HepG2 (cell line): ENCODE results near the gene TUBA4B. TPM values are rescaled to one million over a fixed set of nuclear protein-coding genes. Genes with fewer than 3 reads are reported as not detected.

Experiments used
- ARHGAP35 ChIP-seq: sonication (generic); formaldehyde crosslinking; IDR thresholded peaks from 2 replicates; pipeline ENCODE4 v1.9.0; 2022; ENCODE audit warnings: mild to moderate bottlenecking, inconsistent platforms, moderate library complexity, missing genetic modification reagents, borderline replicate concordance
- DR1 ChIP-seq: sonication (generic); formaldehyde crosslinking; IDR thresholded peaks from 2 replicates; pipeline ENCODE4 v1.8.0; 2021; ENCODE audit warnings: mild to moderate bottlenecking, missing genetic modification reagents, inconsistent platforms
- EZH2 ChIP-seq: conservative IDR thresholded peaks from 2 replicates; pipeline ENCODE4 v1.6.1; 2012; ENCODE audit warnings: mild to moderate bottlenecking, low read depth, low read length, moderate library complexity
- FOXA3 ChIP-seq: IDR thresholded peaks from 2 replicates; pipeline ENCODE4 v1.6.1; 2016; ENCODE audit warnings: missing genetic modification reagents, missing compliant biosample characterization
- FUBP1 ChIP-seq: sonication (generic); formaldehyde crosslinking; IDR thresholded peaks from 2 replicates; pipeline ENCODE4 v1.5.1; 2020; ENCODE audit warnings: missing genetic modification reagents, mild to moderate bottlenecking, borderline replicate concordance
- KDM1A ChIP-seq: IDR thresholded peaks from 2 replicates; pipeline ENCODE4 v1.6.1; 2016; ENCODE audit warnings: missing compliant biosample characterization
- KDM5B ChIP-seq: sonication (generic); formaldehyde crosslinking; IDR thresholded peaks from 2 replicates; pipeline ENCODE4 v1.4.0; 2020; ENCODE audit warnings: missing genetic modification reagents, mild to moderate bottlenecking, borderline replicate concordance
- KLF11 ChIP-seq: IDR thresholded peaks from 2 replicates; pipeline ENCODE4 v1.6.1; 2016; ENCODE audit warnings: missing compliant biosample characterization
- MATR3 ChIP-seq: sonication (generic); formaldehyde crosslinking; IDR thresholded peaks from 2 replicates; pipeline ENCODE4 v1.4.0; 2020; ENCODE audit warnings: missing genetic modification reagents
- MLLT10 ChIP-seq: sonication (generic); formaldehyde crosslinking; IDR thresholded peaks from 2 replicates; pipeline ENCODE4 v1.4.0; 2020; ENCODE audit warnings: missing genetic modification reagents
- SATB2 ChIP-seq: sonication (generic); formaldehyde crosslinking; IDR thresholded peaks from 2 replicates; pipeline ENCODE4 v1.5.0; 2020; ENCODE audit warnings: missing genetic modification reagents
- SOX5 ChIP-seq: IDR thresholded peaks from 2 replicates; pipeline ENCODE4 v1.6.1; 2016; ENCODE audit warnings: borderline replicate concordance
- SPEN ChIP-seq: sonication (generic); formaldehyde crosslinking; IDR thresholded peaks from 2 replicates; pipeline ENCODE4 v1.5.1; 2020; ENCODE audit warnings: low read depth, mild to moderate bottlenecking, missing genetic modification reagents
- TRIM22 ChIP-seq: fragments of 450-650 bp; IDR thresholded peaks from 2 replicates; pipeline ENCODE4 v1.6.1; 2017
- YEATS4 ChIP-seq: sonication (generic); formaldehyde crosslinking; IDR thresholded peaks from 2 replicates; pipeline ENCODE4 v1.4.0; 2020; ENCODE audit warnings: missing genetic modification reagents, borderline replicate concordance
- ZBTB10 ChIP-seq: sonication (generic); formaldehyde crosslinking; IDR thresholded peaks from 2 replicates; pipeline ENCODE4 v1.4.0; 2020; ENCODE audit warnings: missing genetic modification reagents, borderline replicate concordance
- ZC3H13 ChIP-seq: sonication (generic); formaldehyde crosslinking; IDR thresholded peaks from 2 replicates; pipeline ENCODE4 v1.8.1; 2023; ENCODE audit warnings: mild to moderate bottlenecking, missing genetic modification reagents, moderate library complexity
- ZNF12 ChIP-seq: sonication (generic); formaldehyde crosslinking; IDR thresholded peaks from 2 replicates; pipeline ENCODE4 v1.5.0; 2020; ENCODE audit warnings: missing genetic modification reagents
- ZNF230 ChIP-seq: sonication (generic); formaldehyde crosslinking; IDR thresholded peaks from 2 replicates; pipeline ENCODE4 v1.4.0; 2020; ENCODE audit warnings: mild to moderate bottlenecking, missing genetic modification reagents
- ZNF263 ChIP-seq: sonication (generic); formaldehyde crosslinking; IDR thresholded peaks from 2 replicates; pipeline ENCODE4 v1.4.0; 2020; ENCODE audit warnings: missing genetic modification reagents
- ZNF335 ChIP-seq: sonication (generic); formaldehyde crosslinking; IDR thresholded peaks from 2 replicates; pipeline ENCODE4 v1.4.0; 2020; ENCODE audit warnings: missing genetic modification reagents
- ZNF670 ChIP-seq: sonication (generic); formaldehyde crosslinking; IDR thresholded peaks from 2 replicates; pipeline ENCODE4 v1.8.0; 2022; ENCODE audit warnings: mild to moderate bottlenecking, missing genetic modification reagents, borderline replicate concordance
- ZNF7 ChIP-seq: IDR thresholded peaks from 2 replicates; pipeline ENCODE4 v1.6.1; 2016; ENCODE audit warnings: missing biosample characterization, missing genetic modification reagents
- ZNF816 ChIP-seq: sonication (generic); formaldehyde crosslinking; IDR thresholded peaks from 2 replicates; pipeline ENCODE4 v1.8.0; 2022; ENCODE audit warnings: missing genetic modification reagents, mild to moderate bottlenecking, borderline replicate concordance
- ZNF878 ChIP-seq: sonication (generic); formaldehyde crosslinking; IDR thresholded peaks from 2 replicates; pipeline ENCODE4 v1.8.1; 2023; ENCODE audit warnings: mild to moderate bottlenecking, missing genetic modification reagents, moderate library complexity
- ZSCAN31 ChIP-seq: sonication (generic); formaldehyde crosslinking; IDR thresholded peaks from 2 replicates; pipeline ENCODE4 v1.5.0; 2020; ENCODE audit warnings: low read depth, mild to moderate bottlenecking, missing genetic modification reagents
- polyA plus RNA-seq, 8 experiments: library from polyadenylated mRNA; depleted of rRNA in 3 of 8; stranded (reverse) in 7 of 8; unstranded in 1 of 8; fragments of >200 nt; fragmentation: Illumina TruSeq in 4 of 8; extraction: Trizol in 4 of 8; gene quantifications; 2 replicates each; pipeline versions ENCODE4 v1.2.1 to v1.2.3, GENCODE V29; 2011 to 2016; ENCODE audit warnings: low read depth in 4 of 8, missing spikeins in 1 of 8, mixed read lengths in 1 of 8; ENCODE audit not compliant: insufficient read depth in 1 of 8
- total RNA-seq, 5 experiments: library from RNA; depleted of rRNA; stranded (reverse); fragments of >200 nt; fragmentation: Illumina TruSeq; extraction: Trizol; gene quantifications; 2 replicates each; pipeline ENCODE4 v1.2.3, GENCODE V29; 2016; ENCODE audit warnings: low read depth in 1 of 5

The TUBA4B gene
- total and polyA plus RNA-seq, 2 of the 13 experiments (the other 11 are each of a cell fraction or from before 2014, with no cell fraction given) = 0.18 to 0.22 TPM

- TF ChIP-seq ZNF263 (CRISPR knock-in tag) = no peak
- TF ChIP-seq EZH2 = no peak
- TF ChIP-seq KDM5B (CRISPR knock-in tag) = peak; percentile 30
- no peak for TF ChIP-seq ZNF7
- TF ChIP-seq SPEN (CRISPR knock-in tag) = peak; percentile 22; the same call in 1 of the 2 replicates
- no peak for TF ChIP-seq KDM1A
- peak; percentile 60 for TF ChIP-seq YEATS4 (CRISPR knock-in tag)
- 0 out of 2 replicates have a peak, but pooled peaks have one; percentile 58 for TF ChIP-seq ZBTB10 (CRISPR knock-in tag)
- TF ChIP-seq FOXA3 = no peak
- no peak for TF ChIP-seq ZNF12 (CRISPR knock-in tag)
- no peak for TF ChIP-seq FUBP1 (CRISPR knock-in tag)
- no peak for TF ChIP-seq ZNF335 (CRISPR knock-in tag)
- no peak for TF ChIP-seq ZNF878 (CRISPR knock-in tag)
- no peak for TF ChIP-seq ZNF670 (CRISPR knock-in tag)
- TF ChIP-seq KLF11 = no peak
- no peak for TF ChIP-seq MLLT10
- TF ChIP-seq ARHGAP35 = no peak
- TF ChIP-seq ZNF816 = no peak
- peak; percentile 33; the same call in 1 of the 2 replicates for TF ChIP-seq ZSCAN31
- TF ChIP-seq DR1 (CRISPR knock-in tag) = 0 out of 2 replicates have a peak, but pooled peaks have one; percentile 33
- TF ChIP-seq TRIM22 = no peak
- TF ChIP-seq SATB2 (CRISPR knock-in tag) = no peak
- no peak; the same call in 1 of the 2 replicates for TF ChIP-seq ZNF230 (CRISPR knock-in tag)
- TF ChIP-seq SOX5 = no peak
- no peak for TF ChIP-seq MATR3 (CRISPR knock-in tag)
- TF ChIP-seq ZC3H13 (CRISPR knock-in tag) = 0 out of 2 replicates have a peak, but pooled peaks have one; percentile 25
Observed at GRCh38 chr2:219253753-219254589, 928 bp downstream of the TUBA4B start, which contains the start of gene TUBA4A (continued).
